Prostate gland (tissue), 2 donors: ENCODE results near the gene SLC39A9. TPM values are rescaled to one million over a fixed set of nuclear protein-coding genes. Genes with fewer than 3 reads are reported as not detected.
A peak's percentile ranks its signal among the peaks of the same experiment; 100 is the strongest.
"Not testable (repeated sequence)": the region's sequence is repeated elsewhere in the genome, so short reads cannot be mapped to it uniquely, and the experiment has no call there.

Experiments
- DNase-seq: peaks from one replicate; pipeline ENCODE4 v3.0.0-alpha.2; 2019; ENCODE audit warnings: low spot score
- H3K27ac ChIP-seq, 2 donors: fragments of 200-600 bp; sonication (generic); 2 replicates each; pipeline ENCODE4 v1.5.1; 2017 to 2019
- H3K27me3 ChIP-seq: fragments of 200-600 bp; sonication (generic); replicated peaks from 2 replicates; pipeline ENCODE4 v1.5.1; 2019; ENCODE audit not compliant: insufficient read depth
- H3K36me3 ChIP-seq, 2 donors: fragments of 200-600 bp; sonication (generic); 1 replicate in 1 of 2; 2 replicates in 1 of 2; pipeline versions ENCODE4 v1.5.1 to v1.8.1; 2017 to 2019
- H3K4me1 ChIP-seq: fragments of 200-600 bp; sonication (generic); replicated peaks from 2 replicates; pipeline ENCODE4 v1.5.1; 2019
- H3K4me3 ChIP-seq, 2 donors: fragments of 200-600 bp; sonication (generic); 2 replicates each; pipeline ENCODE4 v1.5.1; 2017 to 2019
- H3K9me3 ChIP-seq: fragments of 200-600 bp; sonication (generic); 2 replicates; pipeline ENCODE4 v1.5.1; 2017
- POLR2A ChIP-seq: fragments of 450-650 bp; IDR thresholded peaks from one replicate; pipeline ENCODE4 v1.6.1; 2016; ENCODE audit warnings: antibody characterized with exemption, mild to moderate bottlenecking
- POLR2AphosphoS5 ChIP-seq: sonication (generic); formaldehyde crosslinking; IDR thresholded peaks from one replicate; pipeline ENCODE4 v1.6.1; 2017; ENCODE audit warnings: antibody characterized with exemption
- WGBS: methylation state at CpG from one replicate; pipeline ENCODE4 v1.1.5; 2018; 5-methylcytosine and 5-hydroxymethylcytosine counted together
- intact Hi-C: fragments of 100-400 bp; cut with DNase I; formaldehyde crosslinking; loops from one replicate; pipeline ENCODE4 v1.14.2; 2022
- total RNA-seq, 2 donors: library from RNA; depleted of rRNA; stranded (reverse); fragments of >200 nt; gene quantifications; one replicate each; pipeline ENCODE4 v1.1.0, GENCODE V29; 2016
- TF ChIP-seq, protein P1 (sequence below), 4 experiments: fragments of 200-600 bp in 2 of 4; fragments of 450-650 bp in 2 of 4; sonication (generic) in 2 of 4; IDR thresholded peaks; 1 replicate in 3 of 4; 2 replicates in 1 of 4; pipeline ENCODE4 v1.5.1; 2016 to 2019; ENCODE audit warnings: antibody characterized with exemption in 4 of 4, mild to moderate bottlenecking in 2 of 4, moderate library complexity in 2 of 4

SLC39A9 gene
- total RNA-seq, 2 donors from 2014 or later = 71.5 to 102 TPM

DNA sequence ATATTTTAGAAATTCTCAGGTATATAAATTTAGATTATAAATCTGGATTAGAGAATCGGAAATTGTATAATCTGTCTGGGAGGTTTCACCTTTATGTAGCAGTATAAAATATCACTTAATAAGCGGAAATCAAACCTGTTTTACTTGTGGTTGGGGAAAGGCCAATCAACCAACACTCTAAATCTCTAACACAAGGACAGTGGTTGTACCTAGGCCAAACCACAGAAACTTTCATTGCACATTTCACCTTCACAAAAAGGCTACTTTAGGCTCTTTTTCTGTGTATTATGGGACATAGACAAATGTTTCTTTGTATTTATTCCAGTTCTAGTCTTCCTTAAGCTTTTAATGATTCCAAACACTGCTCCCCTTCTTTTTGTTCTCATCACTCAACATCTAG is 20.2 kb upstream of the SLC39A9 start:
- no peak overlapping the region for H3K27ac ChIP-seq
- H3K4me1 ChIP-seq = no peaks in the 10 kb centered on the region
- 53% methylated on average over 2 of the region's 2 CpGs for WGBS
- H3K9me3 ChIP-seq = no peaks in the 10 kb centered on the region
- no peaks in the 10 kb centered on the region for H3K27me3 ChIP-seq
- no peak overlapping the region for H3K4me3 ChIP-seq
- TF ChIP-seq POLR2AphosphoS5 = peak; percentile 22
- TF ChIP-seq, protein P1, sequence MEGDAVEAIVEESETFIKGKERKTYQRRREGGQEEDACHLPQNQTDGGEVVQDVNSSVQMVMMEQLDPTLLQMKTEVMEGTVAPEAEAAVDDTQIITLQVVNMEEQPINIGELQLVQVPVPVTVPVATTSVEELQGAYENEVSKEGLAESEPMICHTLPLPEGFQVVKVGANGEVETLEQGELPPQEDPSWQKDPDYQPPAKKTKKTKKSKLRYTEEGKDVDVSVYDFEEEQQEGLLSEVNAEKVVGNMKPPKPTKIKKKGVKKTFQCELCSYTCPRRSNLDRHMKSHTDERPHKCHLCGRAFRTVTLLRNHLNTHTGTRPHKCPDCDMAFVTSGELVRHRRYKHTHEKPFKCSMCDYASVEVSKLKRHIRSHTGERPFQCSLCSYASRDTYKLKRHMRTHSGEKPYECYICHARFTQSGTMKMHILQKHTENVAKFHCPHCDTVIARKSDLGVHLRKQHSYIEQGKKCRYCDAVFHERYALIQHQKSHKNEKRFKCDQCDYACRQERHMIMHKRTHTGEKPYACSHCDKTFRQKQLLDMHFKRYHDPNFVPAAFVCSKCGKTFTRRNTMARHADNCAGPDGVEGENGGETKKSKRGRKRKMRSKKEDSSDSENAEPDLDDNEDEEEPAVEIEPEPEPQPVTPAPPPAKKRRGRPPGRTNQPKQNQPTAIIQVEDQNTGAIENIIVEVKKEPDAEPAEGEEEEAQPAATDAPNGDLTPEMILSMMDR (IDR thresholded peaks at IDR 0.05) = no peak
- DNase-seq = no peak
- intact Hi-C loops = no loop called here
- no peaks in the 10 kb centered on the region for H3K36me3 ChIP-seq

DNA sequence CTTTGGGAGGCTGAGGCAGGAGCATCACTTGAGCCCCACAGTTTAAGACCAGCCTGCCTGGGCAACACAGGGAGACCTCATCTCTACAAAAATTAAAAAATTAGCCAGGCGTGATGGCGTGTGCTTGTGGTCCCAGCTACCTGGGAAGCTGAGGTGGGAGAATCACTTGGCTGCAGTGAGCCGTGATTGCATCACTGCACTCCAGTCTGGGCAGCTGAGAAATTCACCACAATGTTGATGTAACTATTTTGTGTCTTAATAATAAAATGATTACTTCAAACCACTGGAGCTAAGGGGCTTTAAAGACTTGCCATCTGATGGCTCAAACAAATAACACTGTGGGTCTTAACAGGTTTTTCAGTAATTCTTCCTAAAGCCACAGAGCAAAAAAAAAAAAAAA is 11.2 kb upstream of the SLC39A9 start:
- Histone ChIP-seq H3K4me3 (no peak overlapping the region), H3K4me1 (no peaks in the 10 kb centered on the region), H3K9me3 (no peaks in the 10 kb centered on the region), H3K27me3 (no peaks in the 10 kb centered on the region), H3K36me3 (no peaks in the 10 kb centered on the region), H3K27ac (no peak overlapping the region)
- TF ChIP-seq POLR2A (no peak), POLR2AphosphoS5 (no peak)
- TF ChIP-seq, protein P1 (IDR thresholded peaks at IDR 0.05) = no peak
- intact Hi-C loops = no loop called here
- no peak for DNase-seq
- 88% methylated on average over 3 of the region's 3 CpGs for WGBS

GRCh38 chr14:69391400-69391799 is 7.1 kb upstream of the SLC39A9 start:
- intact Hi-C loops, DNase-seq, H3K4me3 ChIP-seq, H3K4me1 ChIP-seq, H3K27me3 ChIP-seq, H3K9me3 ChIP-seq, H3K27ac ChIP-seq: not testable (repeated sequence)
- WGBS = 87% methylated on average over 8 of the region's 8 CpGs
- H3K36me3 ChIP-seq = peaks cover 0 to 22% of the 10 kb centered on the region in 2 donors

- H3K27ac ChIP-seq = no peak overlapping the region
- H3K36me3 ChIP-seq = peaks cover 0 to 22% of the 10 kb centered on the region in 2 donors
- WGBS = 81% methylated on average over 3 of the region's 3 CpGs
- TF ChIP-seq, protein P1 (IDR thresholded peaks at IDR 0.05) = no peak
- TF ChIP-seq POLR2AphosphoS5 = no peak
- H3K9me3 ChIP-seq = no peaks in the 10 kb centered on the region
- H3K4me3 ChIP-seq = no peak overlapping the region
- H3K4me1 ChIP-seq = peaks cover 7% of the 10 kb centered on the region
- DNase-seq = no peak
- no peaks in the 10 kb centered on the region for H3K27me3 ChIP-seq
- intact Hi-C loops = no loop called here
Observed at GRCh38 chr14:69392481-69392880, 6.0 kb upstream of the SLC39A9 start.

- H3K27me3 ChIP-seq = no peaks in the 10 kb centered on the region
- WGBS = 91% methylated on average over 4 of the region's 4 CpGs
- no peaks in the 10 kb centered on the region for H3K9me3 ChIP-seq
- no peak overlapping the region for H3K27ac ChIP-seq
- H3K4me1 ChIP-seq = peaks cover 7% of the 10 kb centered on the region
- TF ChIP-seq POLR2AphosphoS5 = no peak
- no peak for DNase-seq
- H3K36me3 ChIP-seq = peaks cover 0 to 22% of the 10 kb centered on the region in 2 donors
- intact Hi-C loops = no loop called here
- no peak overlapping the region for H3K4me3 ChIP-seq
Observed at GRCh38 chr14:69395929-69396328, 2.6 kb upstream of the SLC39A9 start.

- TF ChIP-seq POLR2A = no peak
- TF ChIP-seq POLR2AphosphoS5 = no peak
- TF ChIP-seq, protein P1 (IDR thresholded peaks at IDR 0.05) = no peak
- WGBS = under 1% methylated on average over 18 of the region's 18 CpGs
- no peaks in the 10 kb centered on the region for H3K9me3 ChIP-seq
- H3K27me3 ChIP-seq = no peaks in the 10 kb centered on the region
- H3K36me3 ChIP-seq = peaks cover 0 to 11% of the 10 kb centered on the region in 2 donors
- intact Hi-C loops = loop anchor here (1.0 kb wide), 1 partner anchor 152 kb away; no protein-coding TSS in a partner anchor
- peak overlapping the region; percentile 87 to 91 for H3K27ac ChIP-seq
- H3K4me3 ChIP-seq = peak overlapping the region; percentile 79 to 86
- peaks cover 7% of the 10 kb centered on the region for H3K4me1 ChIP-seq
- no peak for DNase-seq
Observed at GRCh38 chr14:69398818-69399210, 322 bp downstream of the SLC39A9 start.
